CD4-positive, alpha-beta T cell treated with Interleukin-15 for 4 hours (primary cell): ENCODE results near the gene PIF1.

Source experiments
- DNase-seq: peaks from one replicate; pipeline ENCODE4 v3.0.0-alpha.2; 2020; ENCODE audit warnings: low spot score

PIF1 gene

GRCh38 chr15:64774629-64775493, 50.6 kb downstream of the PIF1 start:
- DNase-seq, result no peak

GRCh38 chr15:64774037-64774628, 51.3 kb downstream of the PIF1 start:
- no peak for DNase-seq

GRCh38 chr15:64773606-64774005, 51.8 kb downstream of the PIF1 start:
- no peak for DNase-seq

GRCh38 chr15:64772964-64773363, 52.5 kb downstream of the PIF1 start:
- DNase-seq, result no peak

GRCh38 chr15:64772488-64772887, 53.0 kb downstream of the PIF1 start:
- no peak for DNase-seq

GRCh38 chr15:64770626-64771025, 54.8 kb downstream of the PIF1 start:
- DNase-seq, result no peak

GRCh38 chr15:64767203-64767602, 58.2 kb downstream of the PIF1 start:
- DNase-seq, result peak; percentile 4

- no peak for DNase-seq
These were observed 59.4 kb downstream of the PIF1 start for GRCh38 chr15:64766058-64766457.
